NCI-H2196 treated with DMSO at 0.1 percent for 48 hours (cell line): ENCODE data around the gene RPLP2.
A peak's percentile ranks its signal among the peaks of the same experiment; 100 is the strongest.

Experiments used
- DNase-seq: peaks from one replicate; lab custom pipeline; 2025; ENCODE audit not compliant: unreplicated experiment; lab: John Stamatoyannopoulos, UW

The RPLP2 gene

GRCh38 chr11:833114-833791 is 23.5 kb downstream of the RPLP2 start:
- no peak for DNase-seq

- no peak for DNase-seq
These were observed 24.1 kb downstream of the RPLP2 start for GRCh38 chr11:833849-834311.

DNA sequence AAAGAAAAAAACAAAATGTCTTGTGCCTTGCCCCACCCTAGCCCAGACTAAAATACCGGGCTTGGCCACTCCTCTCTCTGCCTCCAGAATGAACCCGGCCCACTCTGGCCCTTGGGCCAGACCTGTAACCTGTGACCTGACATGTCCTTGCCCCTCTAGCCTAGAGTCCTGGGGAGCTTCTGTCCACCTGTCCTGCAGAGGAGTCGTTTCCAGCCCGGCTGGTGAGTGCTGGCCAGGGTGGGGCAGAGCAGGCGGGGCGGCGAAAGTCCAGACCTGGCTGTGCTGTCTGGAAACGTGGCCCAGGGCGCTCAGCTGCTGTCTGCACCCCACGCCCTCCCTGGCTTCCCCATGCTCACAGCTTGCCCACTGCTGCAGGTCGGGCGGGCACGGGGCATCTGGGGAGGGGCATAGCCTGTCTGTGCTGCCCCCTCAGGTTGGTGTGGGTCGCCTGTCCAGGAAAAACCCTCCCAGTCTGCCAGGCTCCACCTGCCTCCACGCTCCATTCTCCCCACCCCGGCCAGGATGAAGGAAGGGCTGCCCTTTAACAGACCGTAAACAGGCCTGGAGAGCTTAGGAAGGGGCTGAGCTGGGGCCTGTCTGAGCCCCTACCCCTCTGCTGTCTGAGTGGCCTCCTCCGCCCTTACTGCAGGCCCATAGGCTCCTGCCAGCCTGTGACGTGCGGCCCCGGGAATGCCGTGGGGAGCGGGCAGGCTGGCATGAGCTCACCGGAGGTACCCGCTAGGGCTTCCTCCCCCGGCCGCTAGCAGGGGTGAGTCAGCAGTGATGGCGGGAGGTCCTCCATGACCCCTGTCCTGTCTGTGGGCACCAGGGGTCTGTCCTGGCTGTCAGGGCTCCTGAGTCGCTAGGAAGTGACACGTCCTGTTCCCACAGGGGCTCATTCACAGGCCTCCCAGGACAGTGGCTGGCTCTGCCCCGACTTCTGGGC is 24.9 kb downstream of the RPLP2 start:
- DNase-seq: no peak

- no peak for DNase-seq
These were observed 26.5 kb downstream of the RPLP2 start for GRCh38 chr11:836274-836673.

DNA sequence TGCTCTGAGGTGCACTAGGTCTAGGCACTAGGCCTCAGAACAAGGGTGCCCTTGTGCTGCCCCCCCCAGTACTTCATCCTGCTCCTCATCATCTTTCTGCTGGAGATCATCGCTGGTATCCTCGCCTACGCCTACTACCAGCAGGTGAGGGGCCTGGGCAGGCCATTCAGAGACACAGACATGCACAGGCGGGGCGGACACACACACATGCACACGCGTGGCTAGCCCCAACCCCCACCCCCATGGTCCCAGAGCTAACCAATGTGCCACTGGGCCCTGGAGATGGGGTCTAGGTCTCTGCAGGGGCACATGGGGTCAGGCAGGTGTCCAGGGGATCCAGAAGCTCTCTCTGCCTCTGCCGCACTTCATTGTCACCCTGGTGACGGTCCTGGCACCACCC is 26.9 kb downstream of the RPLP2 start:
- DNase-seq: no peak

DNA sequence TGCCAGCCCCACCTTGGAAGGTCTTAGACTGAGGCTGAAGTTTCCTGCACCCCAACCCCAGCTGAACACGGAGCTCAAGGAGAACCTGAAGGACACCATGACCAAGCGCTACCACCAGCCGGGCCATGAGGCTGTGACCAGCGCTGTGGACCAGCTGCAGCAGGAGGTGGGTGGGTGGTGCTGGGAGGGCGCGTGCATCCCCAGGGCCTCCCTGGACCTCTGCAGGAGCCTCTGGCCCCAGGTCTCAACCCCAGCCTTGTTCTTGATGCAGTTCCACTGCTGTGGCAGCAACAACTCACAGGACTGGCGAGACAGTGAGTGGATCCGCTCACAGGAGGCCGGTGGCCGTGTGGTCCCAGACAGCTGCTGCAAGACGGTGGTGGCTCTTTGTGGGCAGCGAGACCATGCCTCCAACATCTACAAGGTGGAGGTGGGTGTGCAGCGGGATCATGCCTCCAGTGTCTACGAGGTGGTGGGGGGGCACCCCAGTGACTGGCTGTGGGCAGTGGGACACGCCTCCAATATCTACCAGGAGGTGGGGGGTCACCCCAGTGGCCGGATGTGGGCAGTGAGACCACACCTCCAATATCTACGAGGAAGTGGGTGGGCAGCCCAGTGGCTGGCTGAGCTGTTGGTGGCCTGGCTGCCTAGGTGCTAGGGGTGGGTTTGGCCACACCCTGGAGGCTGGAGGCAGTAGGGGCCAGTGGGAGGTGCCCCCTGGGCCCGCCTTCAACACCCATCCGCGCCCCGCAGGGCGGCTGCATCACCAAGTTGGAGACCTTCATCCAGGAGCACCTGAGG is 27.6 kb downstream of the RPLP2 start:
- no peak for DNase-seq

DNA sequence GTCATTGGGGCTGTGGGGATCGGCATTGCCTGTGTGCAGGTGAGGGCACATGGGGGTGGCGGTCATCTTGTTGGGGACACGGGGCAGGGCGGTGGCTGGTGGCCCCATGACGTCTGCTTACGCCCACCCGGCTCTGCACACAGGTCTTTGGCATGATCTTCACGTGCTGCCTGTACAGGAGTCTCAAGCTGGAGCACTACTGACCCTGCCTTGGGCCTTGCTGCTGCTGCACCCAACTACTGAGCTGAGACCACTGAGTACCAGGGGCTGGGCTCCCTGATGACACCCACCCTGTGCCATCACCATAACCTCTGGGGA is 28.2 kb downstream of the RPLP2 start:
- no peak for DNase-seq

GRCh38 chr11:838441-839279 is 28.9 kb downstream of the RPLP2 start:
- no peak for DNase-seq

- no peak for DNase-seq
These were observed 29.5 kb downstream of the RPLP2 start for GRCh38 chr11:839280-839623.

DNA sequence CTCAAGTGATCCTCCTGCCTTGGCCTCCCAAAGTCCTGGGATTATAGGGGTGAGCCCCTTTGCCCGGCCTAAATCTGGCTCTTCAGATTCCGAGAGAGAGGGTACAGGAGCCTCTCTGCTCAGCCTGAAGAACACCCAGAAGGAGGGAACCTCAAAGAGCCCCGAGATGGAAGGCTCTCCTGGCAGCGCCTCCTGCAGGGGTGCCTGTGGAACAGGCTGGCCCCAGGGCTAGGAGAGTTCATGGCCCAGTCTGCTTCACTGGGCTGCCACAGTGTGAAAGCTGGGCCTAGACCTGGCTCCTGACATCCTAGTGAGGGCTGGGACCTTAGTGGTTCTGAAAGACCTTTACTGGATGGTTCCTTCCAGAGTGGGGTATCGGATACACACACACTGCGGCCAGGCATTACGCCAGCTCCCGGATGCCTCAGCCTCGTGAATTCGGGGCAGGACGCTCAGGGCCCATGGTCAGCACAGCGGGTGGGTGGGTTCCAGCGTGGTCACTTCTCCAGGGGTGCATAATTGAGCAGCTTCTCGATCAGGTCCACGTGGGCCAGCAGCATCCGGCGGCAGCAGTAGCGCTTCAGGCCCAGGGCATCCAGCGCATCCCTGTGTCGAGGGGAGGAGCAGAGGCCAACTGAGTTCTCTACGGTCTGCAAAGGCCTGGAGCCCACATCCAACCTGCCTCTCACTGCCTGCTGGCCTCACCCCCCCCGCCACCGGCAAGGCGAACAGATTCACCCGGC is 30.3 kb downstream of the RPLP2 start:
- DNase-seq: no peak

GRCh38 chr11:841981-842369 is 32.2 kb downstream of the RPLP2 start:
- DNase-seq: no peak

DNA sequence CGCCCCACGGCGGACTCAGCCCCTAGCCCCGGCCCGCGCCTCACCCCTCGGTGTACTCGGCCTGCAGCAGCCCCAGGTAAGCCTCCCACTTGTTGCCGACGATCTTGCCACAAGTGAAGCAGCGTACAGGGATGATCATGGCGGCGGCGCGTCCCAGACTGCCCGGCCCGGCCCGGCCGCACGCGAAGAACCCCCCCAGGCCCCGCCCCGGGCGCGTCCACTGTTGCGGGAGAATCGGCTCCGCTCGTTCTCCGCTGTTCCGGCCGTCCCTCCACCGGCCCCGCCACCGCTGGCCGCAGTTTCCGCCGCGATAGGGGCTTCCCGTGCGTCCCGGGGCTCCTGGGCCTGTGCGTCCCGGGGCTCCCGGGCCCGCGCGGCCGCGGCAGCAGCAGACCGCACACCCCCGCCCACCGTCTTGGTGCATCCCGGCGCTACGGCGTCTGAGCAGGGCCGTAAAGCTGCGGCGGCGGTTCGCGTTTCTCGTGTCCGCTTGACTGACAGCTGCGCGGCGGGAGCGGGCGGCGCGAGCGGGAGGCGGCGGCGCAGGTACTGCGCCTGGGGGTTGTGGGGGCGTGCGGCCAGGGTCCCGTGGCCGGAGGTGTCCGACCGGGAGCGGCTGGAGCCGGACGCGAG is 32.7 kb downstream of the RPLP2 start, which contains the start of the genes POLR2L and TSPAN4:
TSS of gene POLR2L (minus strand) at position 160 of the 633 bp plus-strand sequence. CDS start at position 139, 21 bp downstream.
TSS of gene TSPAN4 (plus strand) at position 483 of the 633 bp plus-strand sequence. CDS start 7,453 bp downstream, outside the sequence.
- DNase-seq: peak; percentile 66

GRCh38 chr11:843086-843734 is 33.4 kb downstream of the RPLP2 start:
- DNase-seq: no peak

DNA sequence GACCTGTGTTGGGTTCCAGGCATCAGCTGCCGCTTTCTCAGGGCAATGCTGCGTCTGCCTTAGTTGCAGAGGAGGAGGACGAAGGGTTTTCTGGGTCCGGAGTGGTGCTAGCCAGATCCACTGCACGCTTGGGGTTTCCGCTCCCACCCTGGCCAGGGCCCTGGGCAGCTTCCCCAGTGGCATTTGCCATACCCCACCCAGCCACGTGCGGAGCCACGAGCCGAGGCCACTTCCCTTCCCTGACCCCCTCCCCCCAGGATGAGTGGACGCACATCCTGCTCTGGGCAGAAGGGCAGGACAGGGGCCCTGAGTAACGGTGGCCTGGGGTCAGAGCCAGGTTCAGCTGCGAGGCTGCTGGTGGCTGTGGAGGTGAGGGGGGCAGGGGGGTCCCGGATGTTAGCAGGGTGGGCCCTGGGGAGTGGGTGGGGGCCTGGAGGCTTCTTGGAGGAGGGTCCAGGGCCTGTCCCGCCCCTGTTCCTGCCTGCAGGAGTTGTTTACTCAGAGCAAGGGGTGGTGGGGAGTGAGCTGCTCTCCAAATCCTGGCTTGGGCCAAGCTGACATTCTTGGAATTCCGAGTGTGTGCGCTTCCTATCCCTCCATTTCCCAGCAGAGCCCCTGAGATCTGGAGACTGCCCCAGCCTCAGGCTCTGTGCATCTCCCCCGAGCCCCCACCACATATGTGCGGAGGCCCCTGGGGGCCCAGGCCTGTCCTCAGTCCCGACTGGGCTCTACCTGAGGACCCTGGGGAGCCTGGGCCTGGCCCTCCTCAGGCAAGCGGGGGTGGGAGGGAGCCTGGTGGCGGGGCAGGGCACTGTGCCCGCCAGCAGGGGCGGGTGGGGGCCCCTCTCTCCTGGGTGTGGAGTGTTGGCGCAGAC is 34.3 kb downstream of the RPLP2 start:
- DNase-seq: no peak

DNA sequence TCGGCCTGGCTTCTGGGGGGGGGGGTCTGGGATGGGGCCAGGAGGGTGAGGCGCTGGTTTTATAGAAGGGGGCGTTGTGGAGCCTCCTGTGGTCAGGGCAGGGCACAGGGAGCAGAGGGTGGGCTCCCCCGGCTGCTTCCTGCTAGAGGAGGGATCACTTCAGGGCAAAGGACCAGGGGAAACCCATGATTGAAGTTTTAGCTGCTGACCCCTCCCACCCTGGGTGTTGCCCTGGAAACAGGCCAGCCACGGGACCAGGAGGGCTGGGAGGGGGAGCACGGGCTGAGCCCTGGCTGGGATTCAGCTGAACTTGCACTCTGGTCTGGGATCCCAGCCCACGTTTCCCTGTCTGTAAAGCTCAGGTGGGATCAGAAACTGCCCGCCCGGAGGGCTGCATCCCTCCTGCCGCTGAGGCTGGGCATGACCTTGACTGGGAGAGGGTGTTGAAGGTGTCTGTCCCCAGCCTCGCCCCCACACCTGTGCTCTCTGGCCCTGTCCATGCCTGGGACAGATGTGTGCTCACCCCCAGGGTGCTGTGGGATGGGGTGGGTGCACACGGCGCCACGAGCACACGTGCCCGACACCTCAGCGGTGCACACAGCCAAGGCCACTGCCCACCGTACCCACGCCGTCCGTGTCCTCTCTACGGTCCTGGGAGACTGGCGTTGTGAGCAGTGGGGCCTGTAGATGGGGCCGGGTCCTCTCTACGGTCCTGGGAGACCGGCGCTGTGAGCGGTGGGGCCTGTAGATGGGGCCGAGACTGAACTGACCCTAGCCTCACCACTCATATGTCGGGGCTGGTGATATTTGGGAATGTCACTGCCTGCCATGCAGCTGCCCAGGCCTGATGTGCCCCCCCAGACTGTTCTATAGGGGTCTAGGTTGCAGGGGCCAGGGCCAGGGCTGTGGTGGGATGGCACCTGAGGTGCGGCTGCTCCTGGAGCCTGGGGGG is 35.2 kb downstream of the RPLP2 start:
- peak; percentile 50 for DNase-seq

- no peak for DNase-seq
These were observed 36.2 kb downstream of the RPLP2 start for GRCh38 chr11:845872-846495.
